ENCODE measurements around the gene SLC5A4.

GRCh38 chr22:32175115-32175514 lies 80.0 kb downstream of the SLC5A4 start:
- TF ChIP-seq CTCF (conservative IDR thresholded peaks at IDR 0.05) (no peak), ZFX (IDR thresholded peaks at IDR 0.05) (no peak)
